GM12878 (cell line): ENCODE measurements around the gene ZFP90. TPM values are rescaled to one million over a fixed set of nuclear protein-coding genes. Genes with fewer than 3 reads are reported as not detected.

ENCODE experiments used
- ATAC-seq: fragments of 200-7000 bp; cut with Tn5 transposase; 3 replicates; pipeline ENCODE4 v1.9.1; 2020; ENCODE audit warnings: mild to moderate bottlenecking, moderate library complexity
- BruUV-seq: library from RNA; stranded (reverse); fragments of 400-500 nt; replicated peaks from 2 replicates; lab custom pipeline; 2021; lab: Mats Ljungman, UMichigan
- CTCF ChIA-PET: fragments of 300-600 bp; sonication (Branson Sonifier 250); formaldehyde crosslinking; extraction: SDS; loops from one replicate; lab custom pipeline; 2021; ENCODE audit warnings: inconsistent platforms; lab: Yijun Ruan, JAX
- POLR2A ChIA-PET: fragments of 350-600 bp; formaldehyde crosslinking; extraction: SDS; loops from one replicate; lab custom pipeline; 2021; ENCODE audit warnings: inconsistent platforms; lab: Charles Lee
- RAD21 ChIA-PET: fragments of 300-600 bp; sonication (Branson Sonifier 250); formaldehyde crosslinking; loops from one replicate; lab custom pipeline; 2023; ENCODE audit warnings: antibody characterized with exemption; ENCODE audit not compliant: unreplicated experiment; lab: Charles Lee
- SMC1A ChIA-PET: fragments of 300-600 bp; sonication (Branson Sonifier 250); formaldehyde crosslinking; loops from one replicate; lab custom pipeline; 2023; ENCODE audit not compliant: unreplicated experiment, uncharacterized antibody; lab: Charles Lee
- DNase-seq: peaks from one replicate; pipeline ENCODE4 v3.0.0-alpha.2; 2011; ENCODE audit warnings: low read depth, low spot score
- FAIRE-seq: peaks from 3 replicates; lab custom pipeline; 2011; peaks lifted over from hg19 to GRCh38; lab: Jason Lieb, UNC
- H2AFZ ChIP-seq: 2 replicates; pipeline ENCODE4 v1.6.0; 2011; ENCODE audit warnings: low read depth, low read length, control low read depth; ENCODE audit not compliant: control insufficient read depth
- H3K27ac ChIP-seq: 2 replicates; pipeline ENCODE4 v1.5.1; 2011; ENCODE audit warnings: control low read depth; ENCODE audit not compliant: control insufficient read depth, insufficient read depth
- H3K27me3 ChIP-seq, 2 experiments: replicated peaks in 1 of 2; 2 replicates each; pipeline versions ENCODE4 v1.6.0 to v1.6.1; 2011; ENCODE audit warnings: low read length in 1 of 2; ENCODE audit not compliant: control insufficient read depth in 2 of 2, insufficient read depth in 2 of 2
- H3K36me3 ChIP-seq, 2 experiments: 2 replicates each; pipeline ENCODE4 v1.5.1; 2011; ENCODE audit warnings: low read length in 1 of 2; ENCODE audit not compliant: control insufficient read depth in 2 of 2, insufficient read depth in 2 of 2
- H3K4me1 ChIP-seq: 2 replicates; pipeline ENCODE4 v1.6.1; 2011; ENCODE audit warnings: mild to moderate bottlenecking, low read length, moderate library complexity, mixed read lengths; ENCODE audit not compliant: control insufficient read depth, insufficient read depth
- H3K4me2 ChIP-seq: 2 replicates; pipeline ENCODE4 v1.6.0; 2011; ENCODE audit warnings: control low read depth; ENCODE audit not compliant: control insufficient read depth, insufficient read depth
- H3K4me3 ChIP-seq: fragments of 200-600 bp; sonication (generic); 2 replicates; pipeline ENCODE4 v1.5.1; 2016
- H3K79me2 ChIP-seq: 2 replicates; pipeline ENCODE4 v1.6.0; 2011; ENCODE audit warnings: low read length; ENCODE audit not compliant: control insufficient read depth, insufficient read depth
- H3K9ac ChIP-seq: 2 replicates; pipeline ENCODE4 v1.8.0; 2011; ENCODE audit warnings: low read length, control low read depth, mixed read lengths; ENCODE audit not compliant: control insufficient read depth, insufficient read depth
- H3K9me3 ChIP-seq: replicated peaks from 3 replicates; pipeline ENCODE4 v1.5.1; 2011; ENCODE audit warnings: mild to moderate bottlenecking, low read length; ENCODE audit not compliant: control insufficient read depth, insufficient read depth
- H4K20me1 ChIP-seq: 2 replicates; pipeline ENCODE4 v1.6.0; 2011; ENCODE audit not compliant: control insufficient read depth, insufficient read depth
- ATF7 ChIP-seq: fragments of 450-650 bp; IDR thresholded peaks from 2 replicates; pipeline ENCODE4 v1.6.1; 2016; ENCODE audit warnings: low read depth, mild to moderate bottlenecking
- CEBPB ChIP-seq, 2 experiments: fragments of 150-350 bp in 1 of 2; IDR thresholded peaks; 2 replicates each; pipeline ENCODE4 v1.6.1; 2012 to 2014; ENCODE audit warnings: low read depth in 2 of 2, low read length in 2 of 2, borderline replicate concordance in 1 of 2, inconsistent platforms in 1 of 2
- CHD2 ChIP-seq: IDR thresholded peaks from 2 replicates; pipeline ENCODE4 v1.6.1; 2011; ENCODE audit warnings: low read depth, low read length, improper control_type of control experiment, borderline replicate concordance
- CHD4 ChIP-seq: fragments of 200-600 bp; sonication (generic); IDR thresholded peaks from 2 replicates; pipeline ENCODE4 v1.6.1; 2016; ENCODE audit warnings: mild to moderate bottlenecking
- ETV6 ChIP-seq, 2 experiments: fragments of 450-650 bp in 1 of 2; IDR thresholded peaks in 1 of 2; conservative IDR thresholded peaks in 1 of 2; 2 replicates each; pipeline ENCODE4 v1.6.1; 2014; ENCODE audit warnings: antibody characterized with exemption in 1 of 2, borderline replicate concordance in 1 of 2, low read depth in 1 of 2, mild to moderate bottlenecking in 1 of 2, moderate library complexity in 1 of 2
- EZH2 ChIP-seq: IDR thresholded peaks from 2 replicates; pipeline ENCODE4 v1.6.1; 2012; ENCODE audit warnings: low read depth, mild to moderate bottlenecking, control low read depth, inconsistent platforms, low read length, borderline replicate concordance; ENCODE audit not compliant: control insufficient read depth
- GABPA ChIP-seq: IDR thresholded peaks from 2 replicates; pipeline ENCODE4 v1.6.1; 2014; ENCODE audit warnings: antibody characterized with exemption, low read depth, mild to moderate bottlenecking, inconsistent platforms
- HDAC2 ChIP-seq: fragments of 200-600 bp; sonication (generic); IDR thresholded peaks from 2 replicates; pipeline ENCODE4 v1.6.1; 2017
- JUND ChIP-seq: IDR thresholded peaks from 2 replicates; pipeline ENCODE4 v1.6.1; 2012; ENCODE audit warnings: low read depth, mild to moderate bottlenecking, low read length, improper control_type of control experiment, moderate library complexity
- KDM1A ChIP-seq: fragments of 200-600 bp; sonication (generic); IDR thresholded peaks from 2 replicates; pipeline ENCODE4 v1.6.1; 2016; ENCODE audit warnings: borderline replicate concordance
- POLR2AphosphoS2 ChIP-seq: IDR thresholded peaks from 2 replicates; pipeline ENCODE4 v1.6.1; 2011; ENCODE audit warnings: low read depth, mild to moderate bottlenecking, low read length, improper control_type of control experiment, moderate library complexity
- RB1 ChIP-seq: fragments of 450-650 bp; formaldehyde crosslinking; IDR thresholded peaks from 2 replicates; pipeline ENCODE4 v1.6.1; 2017; ENCODE audit warnings: mild to moderate bottlenecking, borderline replicate concordance
- RFX5 ChIP-seq: IDR thresholded peaks from 2 replicates; pipeline ENCODE4 v1.6.1; 2011; ENCODE audit warnings: low read depth, low read length, improper control_type of control experiment
- TAF1 ChIP-seq: IDR thresholded peaks from 2 replicates; pipeline ENCODE4 v1.6.1; 2011; ENCODE audit warnings: mild to moderate bottlenecking, low read depth, low read length, borderline replicate concordance
- YY1 ChIP-seq: IDR thresholded peaks from 2 replicates; pipeline ENCODE4 v1.6.1; 2011; ENCODE audit warnings: low read depth, mild to moderate bottlenecking, low read length
- ZNF622 ChIP-seq: fragments of 450-650 bp; IDR thresholded peaks from 2 replicates; pipeline ENCODE4 v1.6.1; 2017; ENCODE audit warnings: mild to moderate bottlenecking, inconsistent platforms
- WGBS: methylation state at CpG from one replicate; pipeline ENCODE4 v1.1.6; 2016; ENCODE audit warnings: low lambda C conversion rate; ENCODE audit not compliant: insufficient replicate concordance, insufficient coverage; ENCODE audit errors: missing lambda C conversion rate; 5-methylcytosine and 5-hydroxymethylcytosine counted together
- in situ Hi-C: fragments of 300-500 bp; cut with MboI; formaldehyde crosslinking; loops from 9 replicates; pipeline ENCODE4 v1.14.3; 2018; ENCODE audit warnings: mixed read lengths
- intact Hi-C: fragments of 100-400 bp; cut with micrococcal nuclease; formaldehyde crosslinking; loops from one replicate; pipeline ENCODE4 v1.14.2; 2022; ENCODE audit not compliant: unreplicated experiment
- polyA plus RNA-seq, 11 experiments: library from polyadenylated mRNA; depleted of rRNA in 4 of 11; unstranded in 6 of 11; stranded (reverse) in 5 of 11; fragments of >200 nt; fragmentation: Nextera tagmentation in 4 of 11; fragmentation: Illumina TruSeq in 1 of 11; extraction: Ambion mirVana in 4 of 11; extraction: Trizol in 1 of 11; gene quantifications; 1 replicate in 1 of 11; 2 replicates in 10 of 11; pipeline versions ENCODE4 v1.2.1 to v1.2.3, GENCODE V29; 2011 to 2016; ENCODE audit warnings: inconsistent platforms in 2 of 11, missing spikeins in 2 of 11, low read depth in 1 of 11
- total RNA-seq, 4 experiments: library from RNA; depleted of rRNA in 3 of 4; stranded (reverse); fragments of >200 nt in 3 of 4; fragmentation: Illumina TruSeq in 1 of 4; extraction: Trizol in 1 of 4; gene quantifications; 2 replicates each; pipeline versions ENCODE4 v1.2.1 to v1.2.3, GENCODE V29; 2013 to 2021
- TF ChIP-seq, protein P1 (sequence below): fragments of 450-650 bp; conservative IDR thresholded peaks from 2 replicates; pipeline ENCODE4 v1.6.1; 2017; ENCODE audit warnings: mild to moderate bottlenecking, moderate library complexity
- TF ChIP-seq, protein P2 (sequence below): fragments of 150-350 bp; IDR thresholded peaks from 2 replicates; pipeline ENCODE4 v1.6.1; 2016; ENCODE audit warnings: low read depth, low read length
- TF ChIP-seq, protein P3 (sequence below): IDR thresholded peaks from 2 replicates; pipeline ENCODE4 v1.6.1; 2012; ENCODE audit warnings: low read depth, low read length, improper control_type of control experiment

Gene ZFP90
- total and polyA plus RNA-seq, 10 of the 15 experiments (the other 5 are each of a cell fraction or from before 2014, with no cell fraction given): 3.3 to 20.0 (median 15.4) TPM

DNA sequence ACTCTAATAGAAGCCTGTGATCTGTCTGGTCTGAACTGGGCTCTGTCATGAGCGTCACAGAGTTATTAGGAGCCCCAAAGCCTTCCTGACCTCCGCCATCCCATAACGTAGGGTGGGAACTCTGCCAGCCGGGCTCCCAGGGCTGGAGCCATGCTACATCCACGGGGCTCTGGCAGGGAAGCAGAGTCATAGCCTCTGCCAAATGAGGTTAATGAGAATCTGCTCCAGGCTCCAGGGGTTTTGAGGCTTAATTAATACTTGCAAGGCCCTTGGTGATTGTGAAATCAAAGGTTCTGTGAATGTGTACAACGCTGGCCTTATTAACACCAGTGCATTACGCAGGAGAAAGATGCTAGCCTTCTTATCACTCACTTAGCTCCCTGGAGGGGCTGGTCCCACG is 42.4 kb upstream of the ZFP90 start:
- Histone ChIP-seq H3K27me3 (no peaks in the 10 kb centered on the region), H3K9me3 (no peaks in the 10 kb centered on the region; the same call in 1 of the 3 replicates), H3K79me2 (no peaks in the 10 kb centered on the region), H3K4me1 (peaks cover 2% of the 10 kb centered on the region), H3K4me2 (no peak overlapping the region), H3K9ac (no peak overlapping the region), H3K4me3 (no peak overlapping the region), H3K36me3 (no peaks in the 10 kb centered on the region), H2AFZ (no peak overlapping the region), H4K20me1 (no peaks in the 10 kb centered on the region), H3K27ac (no peak overlapping the region)
- CTCF ChIA-PET: no interaction called here
- in situ Hi-C loops: no loop called here
- 62% methylated on average over 8 of the region's 8 CpGs for WGBS
- POLR2A ChIA-PET: interaction anchor here (0.7 kb wide), 1 partner anchor 14 kb away, joined by 8 read pairs; no protein-coding TSS in a partner anchor
- RAD21 ChIA-PET: no interaction called here
- SMC1A ChIA-PET: no interaction called here
- no peak for ATAC-seq
- intact Hi-C loops: no loop called here
- FAIRE-seq: no peak
- TF ChIP-seq TAF1 (no peak), RB1 (no peak), ZNF622 (no peak), CEBPB (IDR thresholded peaks at IDR 0.05; ENCODE audit: borderline replicate concordance in 1 of 2, low read depth in 2 of 2, low read length in 2 of 2) (no peak), KDM1A (no peak), JUND (no peak), RFX5 (no peak), EZH2 (no peak), CHD2 (no peak), POLR2AphosphoS2 (no peak), YY1 (no peak), ETV6 (conservative IDR thresholded peaks at IDR 0.05 in 1 of 2, IDR thresholded peaks at IDR 0.05 in 1 of 2; ENCODE audit: borderline replicate concordance in 1 of 2, low read depth in 1 of 2) (no peak), GABPA (no peak), HDAC2 (no peak), CHD4 (no peak), ATF7 (no peak)
- TF ChIP-seq, protein P1, sequence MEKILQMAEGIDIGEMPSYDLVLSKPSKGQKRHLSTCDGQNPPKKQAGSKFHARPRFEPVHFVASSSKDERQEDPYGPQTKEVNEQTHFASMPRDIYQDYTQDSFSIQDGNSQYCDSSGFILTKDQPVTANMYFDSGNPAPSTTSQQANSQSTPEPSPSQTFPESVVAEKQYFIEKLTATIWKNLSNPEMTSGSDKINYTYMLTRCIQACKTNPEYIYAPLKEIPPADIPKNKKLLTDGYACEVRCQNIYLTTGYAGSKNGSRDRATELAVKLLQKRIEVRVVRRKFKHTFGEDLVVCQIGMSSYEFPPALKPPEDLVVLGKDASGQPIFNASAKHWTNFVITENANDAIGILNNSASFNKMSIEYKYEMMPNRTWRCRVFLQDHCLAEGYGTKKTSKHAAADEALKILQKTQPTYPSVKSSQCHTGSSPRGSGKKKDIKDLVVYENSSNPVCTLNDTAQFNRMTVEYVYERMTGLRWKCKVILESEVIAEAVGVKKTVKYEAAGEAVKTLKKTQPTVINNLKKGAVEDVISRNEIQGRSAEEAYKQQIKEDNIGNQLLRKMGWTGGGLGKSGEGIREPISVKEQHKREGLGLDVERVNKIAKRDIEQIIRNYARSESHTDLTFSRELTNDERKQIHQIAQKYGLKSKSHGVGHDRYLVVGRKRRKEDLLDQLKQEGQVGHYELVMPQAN: no peak
- TF ChIP-seq, protein P2, sequence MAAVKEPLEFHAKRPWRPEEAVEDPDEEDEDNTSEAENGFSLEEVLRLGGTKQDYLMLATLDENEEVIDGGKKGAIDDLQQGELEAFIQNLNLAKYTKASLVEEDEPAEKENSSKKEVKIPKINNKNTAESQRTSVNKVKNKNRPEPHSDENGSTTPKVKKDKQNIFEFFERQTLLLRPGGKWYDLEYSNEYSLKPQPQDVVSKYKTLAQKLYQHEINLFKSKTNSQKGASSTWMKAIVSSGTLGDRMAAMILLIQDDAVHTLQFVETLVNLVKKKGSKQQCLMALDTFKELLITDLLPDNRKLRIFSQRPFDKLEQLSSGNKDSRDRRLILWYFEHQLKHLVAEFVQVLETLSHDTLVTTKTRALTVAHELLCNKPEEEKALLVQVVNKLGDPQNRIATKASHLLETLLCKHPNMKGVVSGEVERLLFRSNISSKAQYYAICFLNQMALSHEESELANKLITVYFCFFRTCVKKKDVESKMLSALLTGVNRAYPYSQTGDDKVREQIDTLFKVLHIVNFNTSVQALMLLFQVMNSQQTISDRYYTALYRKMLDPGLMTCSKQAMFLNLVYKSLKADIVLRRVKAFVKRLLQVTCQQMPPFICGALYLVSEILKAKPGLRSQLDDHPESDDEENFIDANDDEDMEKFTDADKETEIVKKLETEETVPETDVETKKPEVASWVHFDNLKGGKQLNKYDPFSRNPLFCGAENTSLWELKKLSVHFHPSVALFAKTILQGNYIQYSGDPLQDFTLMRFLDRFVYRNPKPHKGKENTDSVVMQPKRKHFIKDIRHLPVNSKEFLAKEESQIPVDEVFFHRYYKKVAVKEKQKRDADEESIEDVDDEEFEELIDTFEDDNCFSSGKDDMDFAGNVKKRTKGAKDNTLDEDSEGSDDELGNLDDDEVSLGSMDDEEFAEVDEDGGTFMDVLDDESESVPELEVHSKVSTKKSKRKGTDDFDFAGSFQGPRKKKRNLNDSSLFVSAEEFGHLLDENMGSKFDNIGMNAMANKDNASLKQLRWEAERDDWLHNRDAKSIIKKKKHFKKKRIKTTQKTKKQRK: no peak
- TF ChIP-seq, protein P3, sequence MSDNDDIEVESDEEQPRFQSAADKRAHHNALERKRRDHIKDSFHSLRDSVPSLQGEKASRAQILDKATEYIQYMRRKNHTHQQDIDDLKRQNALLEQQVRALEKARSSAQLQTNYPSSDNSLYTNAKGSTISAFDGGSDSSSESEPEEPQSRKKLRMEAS: no peak
- DNase-seq: no peak
- BruUV-seq: no TSS peak
